Activated B cell treated with CpG ODN at 0.5 μM for 24 hours (primary cell): Measurements from ENCODE around the gene HIVEP3. TPM values are rescaled to one million over a fixed set of nuclear protein-coding genes. Genes with fewer than 3 reads are reported as not detected.
A peak's percentile ranks its signal among the peaks of the same experiment; 100 is the strongest.

ENCODE experiments used
- ATAC-seq: fragments of 200-7000 bp; cut with Tn5 transposase; one replicate; pipeline ENCODE4 v1.10.0; 2021; ENCODE audit warnings: low read depth, mild to moderate bottlenecking, moderate library complexity
- CTCF ChIA-PET: fragments of 350-600 bp; sonication (Branson Sonifier 250); formaldehyde crosslinking; loops from one replicate; lab custom pipeline; 2021; ENCODE audit warnings: antibody characterized with exemption; lab: Charles Lee
- POLR2A ChIA-PET: fragments of 350-600 bp; sonication (Branson Sonifier 250); formaldehyde crosslinking; loops from one replicate; lab custom pipeline; 2021; ENCODE audit warnings: antibody characterized with exemption; lab: Charles Lee
- DNase-seq: peaks from one replicate; pipeline ENCODE4 v3.0.0; 2022
- H3K27ac Mint-ChIP-seq: one replicate; pipeline ENCODE4 v1.8.0; 2020; ENCODE audit warnings: mixed read lengths
- H3K27me3 Mint-ChIP-seq: one replicate; pipeline ENCODE4 v1.8.0; 2021; ENCODE audit warnings: mixed read lengths
- H3K36me3 Mint-ChIP-seq: one replicate; pipeline ENCODE4 v1.8.0; 2021; ENCODE audit warnings: low read depth, mixed read lengths
- H3K4me1 Mint-ChIP-seq: one replicate; pipeline ENCODE4 v1.8.0; 2021; ENCODE audit warnings: mixed read lengths
- H3K4me3 Mint-ChIP-seq: one replicate; pipeline ENCODE4 v1.8.0; 2020; ENCODE audit warnings: mild to moderate bottlenecking, mixed read lengths
- H3K9me3 Mint-ChIP-seq: one replicate; pipeline ENCODE4 v1.8.0; 2020; ENCODE audit warnings: mixed read lengths
- intact Hi-C: fragments of 100-400 bp; cut with micrococcal nuclease; formaldehyde crosslinking; loops from one replicate; pipeline ENCODE4 v1.15.1; 2024
- total RNA-seq: library from RNA; stranded (reverse); gene quantifications from 2 replicates; pipeline ENCODE4 v1.2.3, GENCODE V29; 2022
- TF ChIP-seq, protein P1 (sequence below): fragments of 200-600 bp; IDR thresholded peaks from one replicate; pipeline ENCODE4 v1.8.0; 2022; ENCODE audit warnings: antibody characterized with exemption, mild to moderate bottlenecking

The HIVEP3 gene
- total RNA-seq, 1 donor from 2014 or later = 14.4 TPM

GRCh38 chr1:41851589-41851988 is 67.1 kb downstream of the HIVEP3 start:
- ChIA-PET CTCF (no interaction called here), POLR2A (interaction anchor here (0.6 kb wide), 1 partner anchor 145 kb away, joined by 3 read pairs; no protein-coding TSS in a partner anchor)
- Mint-ChIP-seq H3K9me3 (peaks cover 2% of the 10 kb centered on the region), H3K27me3 (no peaks in the 10 kb centered on the region), H3K27ac (no peak overlapping the region), H3K36me3 (no peaks in the 10 kb centered on the region), H3K4me1 (peaks cover 10% of the 10 kb centered on the region), H3K4me3 (no peak overlapping the region)
- TF ChIP-seq, protein P1, sequence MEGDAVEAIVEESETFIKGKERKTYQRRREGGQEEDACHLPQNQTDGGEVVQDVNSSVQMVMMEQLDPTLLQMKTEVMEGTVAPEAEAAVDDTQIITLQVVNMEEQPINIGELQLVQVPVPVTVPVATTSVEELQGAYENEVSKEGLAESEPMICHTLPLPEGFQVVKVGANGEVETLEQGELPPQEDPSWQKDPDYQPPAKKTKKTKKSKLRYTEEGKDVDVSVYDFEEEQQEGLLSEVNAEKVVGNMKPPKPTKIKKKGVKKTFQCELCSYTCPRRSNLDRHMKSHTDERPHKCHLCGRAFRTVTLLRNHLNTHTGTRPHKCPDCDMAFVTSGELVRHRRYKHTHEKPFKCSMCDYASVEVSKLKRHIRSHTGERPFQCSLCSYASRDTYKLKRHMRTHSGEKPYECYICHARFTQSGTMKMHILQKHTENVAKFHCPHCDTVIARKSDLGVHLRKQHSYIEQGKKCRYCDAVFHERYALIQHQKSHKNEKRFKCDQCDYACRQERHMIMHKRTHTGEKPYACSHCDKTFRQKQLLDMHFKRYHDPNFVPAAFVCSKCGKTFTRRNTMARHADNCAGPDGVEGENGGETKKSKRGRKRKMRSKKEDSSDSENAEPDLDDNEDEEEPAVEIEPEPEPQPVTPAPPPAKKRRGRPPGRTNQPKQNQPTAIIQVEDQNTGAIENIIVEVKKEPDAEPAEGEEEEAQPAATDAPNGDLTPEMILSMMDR = no peak
- no peak for DNase-seq
- peak; percentile 58 for ATAC-seq
- intact Hi-C loops = no loop called here

DNA sequence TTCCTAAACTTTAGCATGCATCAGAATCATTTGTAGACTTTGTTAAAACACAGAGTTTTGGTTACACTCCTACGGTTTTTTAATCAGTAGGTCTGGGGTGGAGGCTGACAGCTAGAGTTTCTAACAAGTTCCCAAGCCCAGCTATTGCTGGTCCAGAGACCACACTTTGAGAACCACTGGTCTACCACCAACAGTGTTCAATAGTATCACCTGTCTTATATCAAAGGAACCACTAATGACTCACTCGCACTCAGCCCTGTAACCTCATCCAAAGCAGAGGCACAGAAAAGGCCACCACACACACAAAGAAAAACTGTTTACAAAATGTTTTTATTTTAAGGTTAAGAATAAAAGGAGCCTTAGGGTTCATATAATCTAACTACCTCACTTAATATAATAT is 68.7 kb downstream of the HIVEP3 start:
- H3K4me3 Mint-ChIP-seq = no peak overlapping the region
- TF ChIP-seq, protein P1 = no peak
- ChIA-PET CTCF (no interaction called here), POLR2A (no interaction called here)
- no peaks in the 10 kb centered on the region for H3K9me3 Mint-ChIP-seq
- ATAC-seq (no peak), DNase-seq (no peak)
- no peak overlapping the region for H3K27ac Mint-ChIP-seq
- H3K4me1 Mint-ChIP-seq = peaks cover 10% of the 10 kb centered on the region
- no peaks in the 10 kb centered on the region for H3K27me3 Mint-ChIP-seq
- H3K36me3 Mint-ChIP-seq = no peaks in the 10 kb centered on the region
- intact Hi-C loops = no loop called here

- no peaks in the 10 kb centered on the region for H3K27me3 Mint-ChIP-seq
- ATAC-seq (no peak), DNase-seq (no peak)
- ChIA-PET POLR2A (no interaction called here), CTCF (no interaction called here)
- H3K4me1 Mint-ChIP-seq = peaks cover 10% of the 10 kb centered on the region
- no peak overlapping the region for H3K4me3 Mint-ChIP-seq
- no peaks in the 10 kb centered on the region for H3K36me3 Mint-ChIP-seq
- intact Hi-C loops = no loop called here
- H3K9me3 Mint-ChIP-seq = no peaks in the 10 kb centered on the region
- H3K27ac Mint-ChIP-seq = no peak overlapping the region
- TF ChIP-seq, protein P1 = no peak
These were observed 69.4 kb downstream of the HIVEP3 start for GRCh38 chr1:41849211-41849759.

DNA sequence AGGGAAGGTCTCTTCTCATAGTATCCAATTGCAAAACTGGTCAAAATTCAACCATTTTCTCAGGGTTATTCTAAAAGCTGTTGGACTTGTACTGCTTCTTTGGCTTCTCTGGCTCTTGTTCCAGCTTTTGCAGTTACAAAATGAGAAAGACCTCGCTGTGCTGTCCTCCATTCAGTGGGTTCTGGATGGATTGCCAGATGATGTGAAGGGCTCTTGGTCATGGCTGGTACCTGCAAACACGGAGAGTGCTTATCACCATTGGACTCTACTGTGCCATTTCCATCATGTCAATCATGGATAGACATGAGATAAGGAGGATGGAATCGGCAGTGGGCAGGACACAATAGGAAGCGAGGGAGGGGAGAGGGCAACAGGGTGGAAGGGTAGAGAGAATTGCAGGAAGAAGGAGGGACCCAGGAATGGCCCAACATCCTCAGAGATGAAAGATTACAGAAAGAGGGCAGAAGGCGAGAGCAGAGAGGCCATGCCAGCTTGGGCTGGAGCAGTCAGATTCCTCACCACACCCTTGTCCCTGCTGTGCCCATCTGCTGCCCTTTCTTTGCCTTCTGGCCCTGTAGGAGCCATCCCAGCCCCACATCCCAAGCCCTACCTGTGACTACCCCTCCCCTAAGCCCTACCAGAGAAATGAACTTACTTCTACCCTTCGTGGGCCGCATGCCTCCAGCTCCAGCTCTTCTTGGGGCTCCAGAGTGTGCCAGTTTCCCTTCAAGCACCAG is 70.3 kb downstream of the HIVEP3 start:
- intact Hi-C loops = no loop called here
- CTCF ChIA-PET = no interaction called here

GRCh38 chr1:41847733-41848132 is 71.0 kb downstream of the HIVEP3 start:
- CTCF ChIA-PET = interaction anchor here (0.6 kb wide), 1 partner anchor 20 kb away, joined by 4 read pairs; no protein-coding TSS in a partner anchor

More for the DNA sequence above, 70.3 kb downstream of the HIVEP3 start:
- POLR2A ChIA-PET = no interaction called here
- ATAC-seq = no peak
- no peak overlapping the region for H3K27ac Mint-ChIP-seq
- H3K9me3 Mint-ChIP-seq = no peaks in the 10 kb centered on the region
- no peaks in the 10 kb centered on the region for H3K27me3 Mint-ChIP-seq
- H3K4me1 Mint-ChIP-seq = peaks cover 10% of the 10 kb centered on the region
- no peak for DNase-seq
- no peak overlapping the region for H3K4me3 Mint-ChIP-seq
- no peaks in the 10 kb centered on the region for H3K36me3 Mint-ChIP-seq
- TF ChIP-seq, protein P1 = no peak

More at GRCh38 chr1:41847733-41848132, 71.0 kb downstream of the HIVEP3 start:
- no peak overlapping the region for H3K27ac Mint-ChIP-seq
- no peaks in the 10 kb centered on the region for H3K36me3 Mint-ChIP-seq
- no peak for ATAC-seq
- POLR2A ChIA-PET = no interaction called here
- H3K27me3 Mint-ChIP-seq = no peaks in the 10 kb centered on the region
- H3K4me1 Mint-ChIP-seq = peaks cover 10% of the 10 kb centered on the region
- H3K9me3 Mint-ChIP-seq = no peaks in the 10 kb centered on the region
- intact Hi-C loops = no loop called here
- no peak for DNase-seq
- no peak overlapping the region for H3K4me3 Mint-ChIP-seq
- TF ChIP-seq, protein P1 = no peak
